ENCODE results near the gene KCP.

The KCP gene

GRCh38 chr7:128904381-128905197 is 5.9 kb downstream of the KCP start:
- DNase-seq: peak; percentile 13

DNA sequence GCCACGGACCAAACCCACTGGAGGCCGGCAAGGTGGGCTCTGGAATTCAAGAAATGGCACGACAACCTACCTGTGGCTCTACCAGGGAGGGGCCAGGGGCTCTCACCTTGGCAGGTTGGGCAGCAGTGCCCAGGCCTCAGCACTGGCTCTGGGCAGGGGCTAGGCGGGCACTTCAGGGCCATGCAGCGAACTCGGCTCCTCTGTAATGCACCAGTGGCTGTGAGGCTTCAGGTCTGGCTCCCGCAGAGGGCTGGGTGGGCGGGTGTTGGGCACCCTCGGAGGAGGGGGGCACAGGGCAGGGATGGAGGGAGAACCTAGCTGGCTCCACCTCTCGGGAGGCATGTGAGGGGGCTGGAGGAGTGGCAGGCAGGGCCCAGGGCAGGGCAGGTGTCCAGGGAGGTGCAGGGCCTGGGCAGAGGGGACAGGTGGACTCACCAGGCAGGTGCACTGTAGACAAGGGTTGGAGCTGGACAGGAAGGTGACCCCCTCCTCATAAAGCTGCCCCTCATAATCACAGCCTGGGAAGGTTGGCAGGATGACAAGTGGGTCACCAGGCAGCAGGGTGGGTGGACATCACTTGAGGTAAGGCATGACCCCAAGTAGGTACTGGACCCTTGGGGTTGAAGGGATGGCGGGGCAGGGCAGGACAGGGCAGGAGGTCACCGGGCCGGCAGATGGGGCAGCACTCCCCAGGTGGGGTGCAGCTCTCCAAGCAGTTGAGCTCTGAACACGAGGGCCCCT is 6.7 kb downstream of the KCP start:
- DNase-seq: peak; percentile 14

GRCh38 chr7:128902761-128903585 is 7.5 kb downstream of the KCP start:
- peak; percentile 10 for DNase-seq

GRCh38 chr7:128900237-128900636 is 10.3 kb downstream of the KCP start:
- DNase-seq: no peak

- no peak for DNase-seq
These were observed 11.1 kb downstream of the KCP start for GRCh38 chr7:128899392-128899791.

GRCh38 chr7:128895320-128895719 is 15.2 kb downstream of the KCP start:
- DNase-seq: no peak

DNA sequence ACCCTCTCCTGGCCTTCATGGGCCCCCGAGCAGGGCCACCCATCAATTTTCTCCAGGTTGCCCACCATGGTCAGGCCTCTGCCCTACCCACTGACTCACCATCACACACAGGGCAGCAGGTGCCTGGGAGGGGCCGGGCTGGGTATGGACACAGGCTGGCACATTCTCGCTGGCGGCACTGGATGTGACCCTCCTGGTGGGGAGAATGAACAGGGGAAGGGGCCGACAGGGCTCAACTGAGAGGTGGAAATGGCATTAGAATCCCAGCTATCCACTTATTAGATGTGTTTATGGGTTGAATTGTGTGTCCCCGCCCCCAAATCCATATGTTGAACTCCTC is 16.4 kb downstream of the KCP start:
- DNase-seq: no peak

- no peak for DNase-seq
These were observed 17.0 kb downstream of the KCP start for GRCh38 chr7:128893251-128894100.

GRCh38 chr7:128892521-128893250 is 17.8 kb downstream of the KCP start:
- no peak for DNase-seq

DNA sequence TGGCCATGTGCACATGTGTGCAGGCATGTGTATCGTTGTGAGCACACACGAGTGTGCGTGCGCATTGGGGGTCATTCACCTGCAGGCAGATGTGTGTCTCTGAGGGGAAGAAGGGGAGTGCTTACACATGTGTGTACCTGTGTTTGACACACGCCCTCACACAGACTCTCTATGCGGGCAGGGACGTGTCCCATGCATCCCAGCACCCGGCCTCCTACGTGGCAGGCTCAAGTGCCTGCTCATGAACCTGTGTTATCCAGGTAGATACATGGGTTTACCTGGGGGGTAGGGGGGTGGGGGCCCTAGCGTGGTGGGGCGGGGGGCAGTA is 18.6 kb downstream of the KCP start:
- DNase-seq: no peak

GRCh38 chr7:128891110-128891941 is 19.2 kb downstream of the KCP start:
- no peak for DNase-seq

GRCh38 chr7:128890306-128891109 is 20.0 kb downstream of the KCP start:
- DNase-seq: no peak

DNA sequence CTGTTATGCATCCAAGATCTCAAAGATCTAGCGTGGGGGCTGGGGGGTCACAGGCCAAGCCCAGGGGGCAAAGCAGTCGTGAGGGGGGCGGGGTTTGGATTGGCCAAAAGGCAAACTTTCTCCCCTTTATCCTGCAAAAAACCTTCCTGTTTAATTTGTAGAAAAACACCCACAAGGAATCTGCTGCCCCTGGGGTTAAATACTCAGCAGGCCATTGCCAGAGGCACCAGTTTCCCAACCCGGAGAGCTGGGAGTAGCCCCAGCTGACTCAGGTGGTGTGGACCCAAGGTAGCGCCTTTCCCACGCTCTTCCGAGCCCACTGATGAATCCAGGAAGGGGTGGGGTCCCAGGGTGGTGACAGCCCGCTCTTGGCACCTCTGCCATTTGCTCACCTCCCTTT is 21.4 kb downstream of the KCP start:
- DNase-seq: no peak

- DNase-seq: no peak
These were observed 21.8 kb downstream of the KCP start for GRCh38 chr7:128888756-128889095.

DNA sequence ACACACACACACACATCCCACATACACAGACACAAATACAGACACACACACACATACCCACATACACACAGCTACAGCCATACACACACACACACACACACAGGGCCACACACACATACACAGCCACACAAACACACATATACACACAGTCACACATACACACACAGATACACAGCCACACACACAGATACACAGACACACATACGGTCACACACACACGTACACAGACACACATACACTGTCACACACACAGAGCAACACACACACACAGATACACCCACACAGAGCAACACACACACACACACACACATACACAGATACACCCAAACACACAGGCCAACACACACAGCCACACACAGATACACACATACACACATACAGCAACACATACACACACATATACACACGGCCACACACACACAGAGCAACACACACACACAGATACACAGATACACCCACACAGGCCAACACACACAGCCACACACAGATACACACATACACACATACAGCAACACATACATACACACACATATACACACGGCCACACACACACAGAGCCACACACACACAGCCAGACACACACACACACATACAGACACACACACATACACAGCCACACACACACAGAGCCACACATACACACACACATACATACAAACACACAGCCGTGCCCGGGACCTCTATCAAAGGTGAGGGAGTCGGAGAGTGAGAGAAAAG is 22.3 kb downstream of the KCP start:
- DNase-seq: no peak

DNA sequence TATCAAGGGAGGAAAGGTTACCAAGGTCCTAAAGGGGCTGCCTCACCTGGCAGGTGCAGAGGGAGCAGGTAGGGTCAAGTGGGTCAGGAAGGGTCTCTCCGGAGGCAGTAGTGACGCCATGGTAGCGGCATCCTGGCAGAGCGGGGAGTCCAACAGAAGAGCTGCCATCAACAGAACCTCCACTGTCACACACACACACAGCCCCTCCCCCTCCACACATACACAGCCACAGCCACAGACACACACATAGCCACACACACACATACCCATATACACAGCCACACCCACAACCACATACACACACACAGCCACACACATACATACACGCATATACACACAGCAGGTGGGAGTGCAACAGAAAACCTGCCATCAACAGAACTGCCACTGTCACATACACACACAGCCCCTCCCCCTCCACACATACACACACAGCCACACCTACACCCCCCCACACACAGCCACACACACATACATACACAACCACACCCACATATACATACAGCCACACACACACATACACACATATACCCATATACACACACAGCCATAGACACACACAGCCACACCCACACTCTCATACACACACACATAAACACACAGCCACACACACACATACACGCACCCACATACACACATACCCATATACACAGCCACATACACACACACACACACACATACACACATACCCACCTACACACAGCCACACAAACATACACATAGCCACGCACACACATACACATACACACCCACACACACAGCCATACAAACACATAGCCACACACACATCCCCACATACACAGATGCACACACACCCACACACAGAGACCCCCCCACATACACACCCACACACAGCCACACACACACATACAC is 23.1 kb downstream of the KCP start:
- DNase-seq: no peak

DNA sequence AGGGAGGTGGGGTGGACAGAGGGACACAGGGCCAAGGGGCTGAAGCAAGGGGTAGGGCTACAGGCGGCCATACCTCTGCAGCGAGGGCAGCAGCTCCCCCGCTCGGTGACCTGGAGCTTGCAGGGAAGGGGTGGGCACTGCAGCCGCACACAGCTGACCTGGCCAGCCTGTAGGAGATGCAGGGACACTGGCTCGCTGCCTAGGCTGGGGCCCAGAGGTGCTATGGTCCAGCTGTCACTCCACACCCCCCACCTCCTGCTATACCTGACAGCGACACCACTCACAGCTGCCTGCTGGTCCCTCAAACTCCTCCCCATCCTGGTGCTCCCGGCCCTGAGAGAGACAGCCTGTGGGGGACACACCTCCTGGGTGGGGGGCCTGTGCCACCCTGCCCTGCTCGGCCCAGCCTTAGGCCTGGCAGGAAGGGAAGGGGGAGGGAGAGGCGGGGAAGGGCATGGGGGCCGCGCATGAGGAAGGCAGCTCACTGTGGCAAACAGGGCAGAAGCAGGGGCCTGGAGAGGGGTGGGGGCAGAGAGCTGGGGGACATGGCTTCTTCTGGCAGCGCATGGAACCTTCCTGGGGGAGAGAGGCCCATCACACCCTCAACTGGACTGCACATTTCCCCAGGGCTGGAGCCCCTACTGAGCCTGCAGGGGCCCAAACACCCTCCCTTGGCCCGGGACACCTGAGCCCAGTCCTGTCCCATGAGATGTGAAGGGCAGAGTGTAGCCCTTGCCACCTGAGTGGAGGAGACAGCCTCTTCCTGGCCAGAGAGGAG is 23.9 kb downstream of the KCP start:
- no peak for DNase-seq

Data from femur (tissue), 1 donor.